ENCODE results near the gene ANKS3. TPM values are rescaled to one million over a fixed set of nuclear protein-coding genes. Genes with fewer than 3 reads are reported as not detected.

The ANKS3 gene
- total RNA-seq, 1 donor = 39.4 TPM

GRCh38 chr16:4696172-4696904 lies 37.7 kb downstream of the ANKS3 start:
- Histone ChIP-seq H3K27me3 (ENCODE audit: insufficient read depth, low read length) (no peaks in the 10 kb centered on the region), H3K36me3 (ENCODE audit: insufficient read depth, low read length) (peaks cover 44% of the 10 kb centered on the region), H3K79me2 (ENCODE audit: insufficient read depth, low read length) (peaks cover 9% of the 10 kb centered on the region), H3K4me1 (ENCODE audit: insufficient read depth, low read length) (peaks cover 15% of the 10 kb centered on the region), H2AFZ (ENCODE audit: low read length) (no peak overlapping the region), H4K20me1 (ENCODE audit: insufficient read depth, low read length) (peaks cover 16% of the 10 kb centered on the region), H3K9me3 (ENCODE audit: low read depth, low read length) (no peaks in the 10 kb centered on the region), H3K4me3 (ENCODE audit: insufficient read depth, low read length) (no peak overlapping the region), H3K4me2 (ENCODE audit: insufficient read depth, low read length) (no peak overlapping the region), H3K27ac (ENCODE audit: low read depth, low read length) (no peak overlapping the region)
- TF ChIP-seq CTCF (IDR thresholded peaks at IDR 0.05; ENCODE audit: extremely low read depth, low read depth, low read length) = no peak
- peak; percentile 90 for DNase-seq (ENCODE audit: insufficient read length, low spot score, missing footprints)

- H3K4me2 ChIP-seq (ENCODE audit: insufficient read depth, low read length) = peak overlapping the region; percentile 23
Measured at GRCh38 chr16:4695473-4696171, 38.4 kb downstream of the ANKS3 start.

GRCh38 chr16:4694642-4695451 lies 39.2 kb downstream of the ANKS3 start:
- H3K4me2 ChIP-seq (ENCODE audit: insufficient read depth, low read length) = peak overlapping the region; percentile 82
- H3K9me3 ChIP-seq (ENCODE audit: low read depth, low read length) = no peaks in the 10 kb centered on the region
- H3K27ac ChIP-seq (ENCODE audit: low read depth, low read length) = peak overlapping the region; percentile 45
- no peaks in the 10 kb centered on the region for H3K27me3 ChIP-seq (ENCODE audit: insufficient read depth, low read length)
- peaks cover 9% of the 10 kb centered on the region for H3K79me2 ChIP-seq (ENCODE audit: insufficient read depth, low read length)
- peaks cover 15% of the 10 kb centered on the region for H3K4me1 ChIP-seq (ENCODE audit: insufficient read depth, low read length)
- peak; percentile 20 for TF ChIP-seq CTCF (IDR thresholded peaks at IDR 0.05; ENCODE audit: extremely low read depth, low read depth, low read length)
- H3K4me3 ChIP-seq (ENCODE audit: insufficient read depth, low read length) = peak overlapping the region; percentile 92
- H3K36me3 ChIP-seq (ENCODE audit: insufficient read depth, low read length) = peaks cover 32% of the 10 kb centered on the region
- DNase-seq (ENCODE audit: insufficient read length, low spot score, missing footprints) = peak; percentile 95
- no peak overlapping the region for H2AFZ ChIP-seq (ENCODE audit: low read length)
- H4K20me1 ChIP-seq (ENCODE audit: insufficient read depth, low read length) = peaks cover 16% of the 10 kb centered on the region

More at GRCh38 chr16:4695473-4696171, 38.4 kb downstream of the ANKS3 start:
- peaks cover 9% of the 10 kb centered on the region for H3K79me2 ChIP-seq (ENCODE audit: insufficient read depth, low read length)
- no peaks in the 10 kb centered on the region for H3K9me3 ChIP-seq (ENCODE audit: low read depth, low read length)
- H4K20me1 ChIP-seq (ENCODE audit: insufficient read depth, low read length) = peaks cover 16% of the 10 kb centered on the region
- TF ChIP-seq CTCF (IDR thresholded peaks at IDR 0.05; ENCODE audit: extremely low read depth, low read depth, low read length) = no peak
- H3K27me3 ChIP-seq (ENCODE audit: insufficient read depth, low read length) = no peaks in the 10 kb centered on the region
- H2AFZ ChIP-seq (ENCODE audit: low read length) = no peak overlapping the region
- peak overlapping the region; percentile 45 for H3K27ac ChIP-seq (ENCODE audit: low read depth, low read length)
- H3K4me3 ChIP-seq (ENCODE audit: insufficient read depth, low read length) = no peak overlapping the region
- peaks cover 15% of the 10 kb centered on the region for H3K4me1 ChIP-seq (ENCODE audit: insufficient read depth, low read length)
- DNase-seq (ENCODE audit: insufficient read length, low spot score, missing footprints) = peak; percentile 81
- peaks cover 38% of the 10 kb centered on the region for H3K36me3 ChIP-seq (ENCODE audit: insufficient read depth, low read length)
